ENCODE data around the gene TAGLN.
A peak's percentile ranks its signal among the peaks of the same experiment; 100 is the strongest.

The TAGLN gene

DNA sequence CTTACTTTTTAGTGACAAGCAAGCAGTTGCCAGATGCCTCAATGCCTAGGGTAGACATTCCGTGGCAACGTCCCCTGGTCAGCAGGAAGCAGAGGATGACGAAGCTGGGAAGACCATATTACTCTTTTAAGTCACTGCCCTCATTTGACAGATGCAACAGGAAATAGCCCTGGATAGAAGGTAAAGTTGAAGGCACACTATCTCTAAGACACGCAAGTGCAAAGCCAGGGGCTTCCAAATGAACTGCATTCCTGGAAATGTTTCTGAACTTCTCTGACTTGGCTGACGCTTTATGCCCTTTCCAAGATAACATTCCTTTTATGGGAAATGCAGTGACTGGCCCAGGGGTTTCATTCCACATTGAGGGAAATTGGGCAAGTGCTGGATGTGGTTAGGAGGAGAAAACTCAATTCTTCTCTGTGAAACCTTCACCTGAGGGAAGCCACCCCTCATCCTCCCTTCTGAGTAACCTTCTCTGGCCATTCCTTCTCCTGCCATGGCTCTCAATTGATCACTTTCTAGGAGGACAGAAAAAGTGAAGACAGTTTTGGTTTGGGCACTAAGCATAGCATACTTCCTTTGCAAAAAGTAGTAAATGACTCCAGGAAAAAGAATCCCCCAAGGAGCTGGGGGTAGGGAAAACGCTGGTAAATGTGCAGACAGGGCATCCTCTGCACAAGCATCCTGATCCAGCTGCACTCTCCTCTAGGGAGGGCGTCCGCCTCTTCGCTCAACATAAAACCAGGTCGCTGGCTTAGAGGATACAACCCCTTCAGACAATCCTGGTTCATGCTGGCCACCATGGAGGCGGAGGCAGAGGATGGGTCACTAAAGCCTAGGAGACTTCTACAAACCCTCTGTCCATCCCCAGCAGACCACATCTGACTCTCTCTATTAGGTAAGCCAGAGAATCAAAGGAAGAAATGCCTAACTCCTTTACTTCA is 18.2 kb downstream of the TAGLN start:
- DNase-seq, result no peak

DNA sequence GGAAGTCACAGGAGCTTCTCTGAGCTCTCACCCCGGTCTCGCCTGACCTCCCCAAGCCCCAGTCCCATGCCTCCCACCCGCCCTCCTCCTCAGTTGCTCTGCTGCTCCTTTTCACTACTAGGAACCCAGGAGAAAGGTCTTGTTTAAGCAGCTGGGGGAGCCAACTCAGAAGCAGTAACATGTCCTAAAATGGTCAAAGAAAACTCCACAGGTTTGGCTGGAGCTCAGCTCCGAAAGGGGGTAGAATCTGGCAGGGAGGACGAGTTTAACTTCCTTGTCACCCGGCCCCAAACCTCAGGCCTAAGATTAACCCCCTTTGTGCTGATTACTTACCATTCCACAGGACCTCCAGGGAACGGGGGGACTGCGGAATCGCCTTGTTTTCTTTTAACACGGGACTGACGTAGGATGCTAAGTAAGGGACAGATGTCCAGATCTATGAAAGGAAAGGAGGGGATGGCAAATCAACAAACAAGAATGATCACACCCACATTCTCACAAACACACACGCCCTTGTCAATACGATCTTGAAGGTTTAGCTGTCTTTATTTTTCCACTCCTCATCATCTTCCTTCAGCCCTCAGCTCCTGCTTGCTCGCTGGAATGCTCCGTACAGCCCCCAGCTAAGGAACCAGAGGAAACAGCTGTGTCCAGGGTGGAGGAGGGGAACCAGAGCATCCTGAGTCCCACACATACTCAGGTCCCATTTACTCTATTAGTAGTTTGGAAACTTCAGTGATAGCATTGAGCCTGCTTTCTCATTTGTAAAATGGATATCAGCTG is 19.2 kb downstream of the TAGLN start:
- DNase-seq, result no peak

- DNase-seq, result no peak
These were observed 19.8 kb downstream of the TAGLN start for GRCh38 chr11:117219001-117219400.

- DNase-seq, result no peak
These were observed 20.3 kb downstream of the TAGLN start for GRCh38 chr11:117219455-117219854.

DNA sequence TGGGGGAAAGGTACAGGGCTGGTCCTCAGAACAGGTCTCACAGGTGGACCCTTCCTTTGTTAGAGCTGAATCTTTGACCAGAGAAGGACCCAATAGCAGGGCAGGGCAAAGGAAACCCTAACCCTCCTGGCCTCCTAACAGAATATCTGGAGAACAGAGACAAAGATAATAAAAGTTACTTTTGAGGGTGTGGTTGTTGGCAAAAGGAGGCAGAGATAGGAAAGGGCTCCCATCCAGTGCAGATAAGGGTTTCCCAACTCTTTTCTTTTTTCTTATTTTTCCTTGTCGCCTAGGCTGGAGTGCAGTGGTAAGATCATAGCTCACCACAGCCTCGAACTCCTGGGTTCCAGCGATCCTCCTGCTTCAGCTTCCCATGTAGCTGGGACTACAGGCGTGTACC is 20.8 kb downstream of the TAGLN start:
- no peak for DNase-seq

DNA sequence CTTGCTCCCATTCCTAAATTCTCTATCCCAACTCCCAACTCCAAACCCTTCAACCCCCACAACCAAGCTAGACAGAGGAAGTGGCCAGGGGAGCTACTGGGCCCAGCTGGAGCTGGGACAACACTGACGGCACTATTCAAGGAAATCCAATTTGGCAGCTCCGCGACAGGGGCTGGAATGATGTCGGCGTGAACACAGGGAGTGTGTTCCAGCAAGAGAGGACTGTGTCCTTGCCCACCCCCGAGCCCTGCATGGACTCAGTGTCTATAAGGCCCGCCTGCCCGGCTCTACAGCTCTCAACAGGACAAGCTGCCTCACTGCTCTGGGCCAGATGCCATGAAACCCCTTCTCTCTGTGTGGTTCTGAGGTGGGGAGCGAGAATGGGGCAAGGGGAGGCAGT is 21.4 kb downstream of the TAGLN start:
- no peak for DNase-seq

GRCh38 chr11:117220999-117221774 is 22.0 kb downstream of the TAGLN start:
- peak; percentile 60 for DNase-seq

DNA sequence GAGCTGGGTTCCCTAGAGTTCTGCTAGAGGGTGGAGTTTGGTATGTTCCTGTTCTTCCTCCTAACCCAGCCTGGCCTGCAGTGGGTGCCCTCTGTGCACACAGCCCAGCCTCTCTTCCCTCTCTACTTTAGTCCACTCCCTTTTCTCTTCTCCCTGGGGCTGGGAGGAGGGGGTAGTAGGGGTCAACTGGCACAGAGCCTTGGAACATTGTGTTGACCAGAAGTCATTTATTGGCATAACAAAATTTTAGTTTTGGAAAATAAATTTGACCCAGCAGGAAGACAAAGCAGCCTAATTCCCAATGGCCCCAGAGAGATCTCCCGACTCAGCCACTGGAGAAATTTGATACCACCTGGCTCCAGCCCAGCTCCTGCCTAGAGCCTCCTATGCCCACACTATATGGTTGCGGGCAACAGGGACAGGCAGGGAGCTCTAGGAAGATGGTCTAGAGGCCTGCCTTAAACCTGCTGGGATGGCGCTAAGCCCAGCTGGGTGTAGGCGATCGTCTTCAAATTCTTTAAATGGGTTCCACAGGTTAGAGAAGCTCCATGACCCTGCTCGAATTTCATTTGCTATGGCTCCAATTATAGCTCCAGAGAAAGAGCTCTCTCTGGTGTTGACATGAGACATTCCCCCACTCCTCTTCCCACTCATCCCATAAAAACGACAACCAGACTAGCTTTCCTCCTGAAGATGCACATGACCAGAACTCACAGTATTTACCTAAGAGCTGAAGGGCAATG is 22.8 kb downstream of the TAGLN start:
- DNase-seq, result peak; percentile 91

GRCh38 chr11:117222991-117223740 is 24.0 kb downstream of the TAGLN start:
- DNase-seq, result no peak

DNA sequence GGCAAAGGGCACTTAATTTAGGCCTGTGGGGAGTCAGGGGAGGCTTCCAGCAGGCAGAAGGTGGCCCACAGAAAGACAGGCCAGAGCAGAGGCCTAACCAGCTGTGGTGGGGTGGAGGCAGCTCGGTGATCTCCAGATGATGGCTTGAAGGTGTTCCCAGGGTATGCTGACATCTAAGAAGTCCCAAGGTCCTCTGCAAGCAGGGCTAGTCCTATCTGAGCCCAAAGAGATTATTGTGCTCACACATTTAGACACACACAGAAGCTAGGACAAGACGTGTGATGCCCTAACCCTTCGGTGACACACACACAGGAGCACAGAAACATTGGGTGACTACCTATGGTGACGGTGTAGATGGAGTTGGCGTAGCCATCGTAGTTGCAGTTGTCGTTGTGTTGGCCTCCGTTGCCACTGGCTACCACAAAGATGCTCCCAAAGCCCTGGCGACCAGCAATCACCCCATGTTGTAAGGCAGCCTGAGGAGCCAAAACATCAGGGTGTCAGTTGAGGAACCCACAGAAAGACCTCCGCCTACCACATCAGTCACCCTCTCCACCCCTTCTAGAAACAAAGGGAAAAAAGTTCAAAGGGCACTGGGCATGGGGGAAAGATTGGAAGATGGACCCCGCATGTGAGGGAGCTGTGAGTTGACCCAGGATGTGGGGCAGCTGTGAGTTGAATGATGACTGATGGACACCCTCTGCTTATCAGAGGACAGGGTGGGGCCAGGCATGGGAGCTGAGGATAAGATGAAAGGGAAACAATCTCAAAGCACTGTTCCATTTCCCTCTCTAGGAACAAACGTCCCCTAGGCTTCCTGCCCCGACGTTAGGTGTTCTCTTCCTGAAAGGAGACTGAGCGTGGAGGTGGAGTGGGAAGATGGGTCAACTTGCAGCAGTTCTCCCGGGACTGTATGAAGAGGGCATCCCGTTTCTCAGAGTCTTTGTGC is 24.8 kb downstream of the TAGLN start:
- DNase-seq, result no peak

DNA sequence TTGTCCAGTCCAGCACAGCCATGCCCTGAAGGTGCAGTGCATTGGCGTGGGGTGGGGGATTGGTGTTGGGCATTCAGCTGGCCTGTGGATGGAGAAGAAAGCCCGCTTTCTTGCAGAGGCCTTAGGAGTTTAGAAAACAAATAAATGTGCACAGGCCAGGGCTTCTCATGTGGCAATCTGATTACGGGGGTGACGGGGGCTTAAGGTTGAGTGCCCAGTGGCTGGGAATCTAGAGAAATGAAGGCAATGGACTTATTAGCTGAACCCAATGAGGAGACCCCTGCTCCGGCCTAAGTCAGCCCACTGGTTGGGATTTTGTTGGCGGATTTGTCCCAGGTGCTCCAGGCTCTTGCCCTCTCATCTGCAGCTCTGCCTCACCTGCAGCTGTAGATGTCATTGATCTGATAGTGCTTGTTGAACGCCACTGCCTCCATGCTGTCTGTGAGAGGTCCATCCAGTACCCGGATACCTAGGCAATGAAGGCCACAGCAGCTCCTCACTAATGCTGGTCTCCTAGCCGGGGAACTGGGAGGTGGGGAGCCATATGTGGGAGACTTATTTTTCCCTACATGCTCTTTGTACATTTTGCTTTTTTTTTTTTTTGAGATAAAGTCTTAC is 26.5 kb downstream of the TAGLN start:
- DNase-seq, result no peak

DNA sequence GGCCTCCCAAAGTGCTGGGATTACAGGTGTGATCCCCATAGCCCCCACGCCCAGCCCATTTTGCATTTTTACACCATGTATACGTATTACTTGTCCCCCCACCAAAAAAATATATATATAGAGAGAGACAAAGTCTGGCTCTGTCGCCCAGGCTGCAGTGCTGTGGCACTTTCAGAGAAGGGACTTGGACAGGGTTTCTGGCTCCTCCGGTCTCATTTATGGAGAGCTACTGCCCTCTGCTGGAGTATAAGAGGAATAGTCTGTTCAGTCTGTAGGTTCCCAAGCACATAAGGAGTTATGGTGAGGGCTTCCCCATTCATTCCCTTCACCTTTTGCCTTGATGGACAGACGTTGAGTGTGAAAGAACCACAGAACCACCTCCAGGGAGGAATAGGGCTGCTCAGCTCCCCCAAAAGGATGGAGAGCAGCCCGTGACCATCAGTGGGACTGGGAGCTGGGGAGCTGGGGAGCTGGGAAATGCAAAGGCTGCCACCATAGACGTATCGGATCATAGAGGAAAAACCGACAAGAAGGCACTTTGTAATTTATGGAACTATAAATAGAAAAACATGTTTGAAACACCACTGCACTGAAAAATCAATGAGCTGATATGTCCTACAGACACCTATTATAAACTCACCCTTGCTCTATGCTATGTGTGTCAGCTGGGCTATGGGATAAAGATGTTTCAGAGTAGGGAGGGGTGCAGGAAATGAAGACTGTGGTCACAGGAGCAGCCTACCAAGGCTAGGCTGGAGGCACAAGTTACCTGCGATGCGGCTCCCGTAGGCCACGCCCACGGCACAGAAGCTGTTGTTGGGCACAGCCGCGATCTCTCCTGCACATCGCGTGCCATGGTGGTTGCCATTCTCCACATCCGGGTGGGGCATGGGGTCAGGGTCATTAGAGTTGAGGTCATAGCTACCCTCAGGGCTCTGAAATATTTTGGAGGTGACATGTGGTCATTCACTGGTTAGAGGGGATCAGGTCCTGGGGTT is 27.5 kb downstream of the TAGLN start:
- DNase-seq, result peak; percentile 80

- no peak for DNase-seq
These were observed 28.9 kb downstream of the TAGLN start for GRCh38 chr11:117228091-117228490.

DNA sequence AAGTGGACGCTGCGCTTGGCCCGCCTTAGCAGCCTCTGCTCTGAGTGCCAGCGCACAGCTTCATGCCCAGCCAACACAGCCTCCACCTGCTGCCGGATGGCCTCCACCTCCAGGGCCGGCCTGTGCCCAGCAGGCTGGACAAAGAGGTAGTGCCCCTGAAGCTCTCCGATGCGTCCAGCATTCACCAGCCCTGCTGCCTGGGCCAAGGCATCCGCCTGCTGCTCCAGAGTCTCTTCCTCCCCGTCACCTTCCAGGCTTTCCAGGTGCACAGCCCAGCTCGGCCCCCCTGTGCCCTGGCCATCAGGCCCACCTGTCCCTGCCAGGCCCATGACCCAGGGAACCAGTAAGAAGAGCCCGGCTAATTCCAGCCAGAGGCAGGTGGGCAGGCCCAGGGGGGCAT is 30.2 kb downstream of the TAGLN start:
- no peak for DNase-seq

DNA sequence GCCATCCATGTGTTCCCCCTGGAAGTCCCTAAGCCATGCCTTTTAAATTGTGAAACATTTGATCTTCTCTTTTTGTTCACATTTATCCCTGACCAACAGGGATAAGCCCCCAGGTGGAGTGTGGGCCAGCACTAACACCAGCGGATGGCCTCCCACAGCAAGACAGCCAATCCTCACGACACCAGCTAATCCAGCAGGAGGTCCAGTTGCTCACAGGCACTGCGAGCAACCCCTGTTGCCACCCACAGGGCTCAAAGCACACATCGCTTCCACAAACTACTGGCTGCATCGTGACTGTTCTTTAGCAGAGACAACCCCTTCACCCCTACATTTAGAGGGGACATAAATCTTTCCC is 30.7 kb downstream of the TAGLN start:
- DNase-seq, result no peak

DNA sequence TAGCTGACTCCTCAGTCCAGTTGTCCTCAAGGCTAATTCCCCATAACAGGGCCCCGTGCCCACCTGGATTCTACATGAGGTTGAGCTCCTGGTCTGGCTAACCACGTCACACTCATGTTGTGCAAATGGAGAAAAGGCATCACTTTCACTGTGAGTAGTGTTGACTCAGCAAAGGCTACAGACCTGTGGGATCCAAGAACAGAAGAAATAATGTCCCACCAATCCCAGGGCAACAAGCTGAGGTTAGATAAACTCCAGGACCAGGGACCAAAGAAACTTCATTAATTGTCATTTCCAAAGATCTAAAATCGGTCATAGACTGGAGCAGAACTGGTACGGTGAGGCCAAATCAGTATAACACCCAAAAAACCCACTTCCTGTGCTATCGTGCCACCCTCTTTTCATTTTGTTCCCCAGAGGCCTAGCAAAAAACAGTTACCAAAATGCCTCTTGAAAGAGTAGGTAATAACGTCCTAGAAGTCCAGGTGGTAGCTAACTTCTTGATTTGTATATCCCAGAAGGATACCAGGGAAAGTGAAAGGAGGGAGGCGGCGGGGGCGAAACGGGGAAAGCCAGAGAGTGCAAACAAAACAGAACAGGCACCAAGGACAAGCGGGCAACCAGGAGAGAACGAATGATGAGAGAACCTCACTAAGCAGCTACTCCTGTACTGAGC is 31.3 kb downstream of the TAGLN start:
- no peak for DNase-seq

DNA sequence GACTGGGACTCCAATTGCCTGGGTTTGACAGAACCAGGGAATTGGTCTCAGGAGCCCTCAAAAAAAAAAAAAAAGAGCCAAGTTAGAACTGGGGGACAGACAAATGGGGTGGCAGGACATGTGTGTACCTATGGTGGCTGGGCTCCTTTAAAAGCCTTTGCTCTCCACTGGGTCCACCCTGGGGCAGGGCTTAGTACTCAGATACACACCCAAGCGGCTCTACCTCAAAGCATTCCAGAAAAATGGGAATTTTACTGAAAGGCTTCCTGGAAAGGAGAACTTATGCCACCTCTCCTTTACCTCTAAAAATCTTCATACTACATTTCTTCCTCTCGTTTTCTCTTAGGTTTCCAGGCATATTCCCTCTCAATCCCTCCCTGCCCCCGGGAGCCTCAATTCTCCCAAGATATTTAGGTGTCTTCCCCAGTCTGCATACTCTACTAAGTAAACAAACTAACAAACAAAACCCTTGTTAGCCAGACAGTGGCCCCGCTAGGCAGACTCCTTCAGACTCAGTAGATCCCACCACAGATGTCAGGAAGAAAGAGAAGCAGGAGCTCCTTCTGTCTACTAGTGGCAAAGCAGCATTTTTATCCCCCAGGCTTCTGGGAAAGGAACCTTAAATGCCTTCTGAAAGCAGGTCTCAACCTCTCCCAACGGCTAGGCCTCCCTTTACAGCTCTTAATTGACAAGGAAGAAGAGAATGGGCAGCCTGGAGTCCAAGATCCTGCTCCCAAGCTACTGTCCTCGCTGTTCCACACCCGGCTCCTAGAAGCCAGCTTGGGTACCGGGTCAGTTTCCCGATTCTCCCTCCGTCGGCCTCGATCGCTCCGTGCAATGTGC is 32.0 kb downstream of the TAGLN start:
- DNase-seq, result no peak

GRCh38 chr11:117231842-117232091 is 32.6 kb downstream of the TAGLN start, which contains the start of gene PCSK7:
TSS of gene PCSK7 (minus strand) at chr11:117232073. CDS start at chr11:117229844, 2,229 bp downstream.
- no peak for DNase-seq

Data from NCI-H1092 (cell line).